ENCODE data around the gene REV1. TPM values are rescaled to one million over a fixed set of nuclear protein-coding genes. Genes with fewer than 3 reads are reported as not detected.
A peak's percentile ranks its signal among the peaks of the same experiment; 100 is the strongest.

REV1 gene
- total and polyA plus RNA-seq, 2 experiments from 2014 or later = 14.4 to 19.5 TPM

- in situ Hi-C loops (cut with MboI) = no loop called here
- Histone ChIP-seq H3K9me3 (ENCODE audit: low read depth) (no peaks in the 10 kb centered on the region), H3F3A (ENCODE audit: insufficient read depth) (peaks cover 52% of the 10 kb centered on the region), H3K36me3 (ENCODE audit: low read depth) (peaks cover 65% of the 10 kb centered on the region), H3K9me2 (ENCODE audit: insufficient read depth) (no peaks in the 10 kb centered on the region), H4K20me1 (ENCODE audit: insufficient read depth) (no peaks in the 10 kb centered on the region), H2AFZ (no peak overlapping the region), H3K27me3 (replicated peaks; ENCODE audit: insufficient read depth) (no peaks in the 10 kb centered on the region), H3K27ac (no peak overlapping the region), H3K79me2 (ENCODE audit: insufficient read depth) (no peaks in the 10 kb centered on the region), H3K4me3 (no peak overlapping the region), H3K9ac (no peak overlapping the region), H3K4me2 (ENCODE audit: unreplicated experiment) (no peak overlapping the region), H3K4me1 (ENCODE audit: insufficient read depth) (peaks cover 14% of the 10 kb centered on the region)
- DNase-seq = no peak
- WGBS, 2 experiments (ENCODE audit: low coverage in 1 of 2, low lambda C conversion rate in 2 of 2, missing lambda C conversion rate in 2 of 2) = 75 to 77% methylated on average over 5 of the region's 5 CpGs
- TF ChIP-seq EZH2 (IDR thresholded peaks at IDR 0.05; ENCODE audit: insufficient read depth, poor library complexity, severe bottlenecking) = no peak
- no peak for TF ChIP-seq EZH2phosphoT487 (IDR thresholded peaks at IDR 0.05; ENCODE audit: insufficient read depth, low read depth)
Measured at GRCh38 chr2:99404797-99405669, 84.8 kb downstream of the REV1 start.

GRCh38 chr2:99404039-99404796 lies 85.6 kb downstream of the REV1 start:
- Histone ChIP-seq H3K9ac (no peak overlapping the region), H3K27me3 (replicated peaks; ENCODE audit: insufficient read depth) (no peaks in the 10 kb centered on the region), H3K9me3 (ENCODE audit: low read depth) (no peaks in the 10 kb centered on the region), H3K4me1 (ENCODE audit: insufficient read depth) (peaks cover 14% of the 10 kb centered on the region), H3F3A (ENCODE audit: insufficient read depth) (peaks cover 60% of the 10 kb centered on the region), H3K79me2 (ENCODE audit: insufficient read depth) (no peaks in the 10 kb centered on the region), H2AFZ (no peak overlapping the region), H3K9me2 (ENCODE audit: insufficient read depth) (no peaks in the 10 kb centered on the region), H3K36me3 (ENCODE audit: low read depth) (peaks cover 72% of the 10 kb centered on the region), H3K4me2 (ENCODE audit: unreplicated experiment) (no peak overlapping the region), H3K27ac (no peak overlapping the region), H4K20me1 (ENCODE audit: insufficient read depth) (no peaks in the 10 kb centered on the region), H3K4me3 (no peak overlapping the region)
- TF ChIP-seq EZH2phosphoT487 (IDR thresholded peaks at IDR 0.05; ENCODE audit: insufficient read depth, low read depth) = no peak
- TF ChIP-seq EZH2 (IDR thresholded peaks at IDR 0.05; ENCODE audit: insufficient read depth, poor library complexity, severe bottlenecking) = no peak
- WGBS, 2 experiments (ENCODE audit: low coverage in 1 of 2, low lambda C conversion rate in 2 of 2, missing lambda C conversion rate in 2 of 2) = 74 to 80% methylated on average over 6 to 8 of the region's 8 CpGs
- DNase-seq = no peak
- in situ Hi-C loops (cut with MboI) = no loop called here

- in situ Hi-C loops (cut with MboI) = no loop called here
- H2AFZ ChIP-seq = no peak overlapping the region
- H3K36me3 ChIP-seq (ENCODE audit: low read depth) = peaks cover 78% of the 10 kb centered on the region
- TF ChIP-seq EZH2phosphoT487 (IDR thresholded peaks at IDR 0.05; ENCODE audit: insufficient read depth, low read depth) (no peak), EZH2 (IDR thresholded peaks at IDR 0.05; ENCODE audit: insufficient read depth, poor library complexity, severe bottlenecking) (no peak)
- H3K4me1 ChIP-seq (ENCODE audit: insufficient read depth) = peaks cover 14% of the 10 kb centered on the region
- no peaks in the 10 kb centered on the region for H3K9me2 ChIP-seq (ENCODE audit: insufficient read depth)
- H3K79me2 ChIP-seq (ENCODE audit: insufficient read depth) = no peaks in the 10 kb centered on the region
- H3K9ac ChIP-seq = no peak overlapping the region
- peak; percentile 36 for DNase-seq
- H3K27me3 ChIP-seq (replicated peaks; ENCODE audit: insufficient read depth) = no peaks in the 10 kb centered on the region
- H3K4me2 ChIP-seq (ENCODE audit: unreplicated experiment) = peak overlapping the region; percentile 17
- peaks cover 58% of the 10 kb centered on the region for H3F3A ChIP-seq (ENCODE audit: insufficient read depth)
- no peak overlapping the region for H3K4me3 ChIP-seq
- no peaks in the 10 kb centered on the region for H3K9me3 ChIP-seq (ENCODE audit: low read depth)
- H3K27ac ChIP-seq = peak overlapping the region; percentile 51
- WGBS, 2 experiments (ENCODE audit: low coverage in 1 of 2, low lambda C conversion rate in 2 of 2, missing lambda C conversion rate in 2 of 2) = 62 to 65% methylated on average over 4 of the region's 4 CpGs
- no peaks in the 10 kb centered on the region for H4K20me1 ChIP-seq (ENCODE audit: insufficient read depth)
Measured at GRCh38 chr2:99403524-99403923, 86.3 kb downstream of the REV1 start.

GRCh38 chr2:99403084-99403483 lies 86.7 kb downstream of the REV1 start:
- H3K27me3 ChIP-seq (replicated peaks; ENCODE audit: insufficient read depth) = no peaks in the 10 kb centered on the region
- in situ Hi-C loops (cut with MboI) = no loop called here
- H3K4me3 ChIP-seq = no peak overlapping the region
- H3K79me2 ChIP-seq (ENCODE audit: insufficient read depth) = no peaks in the 10 kb centered on the region
- TF ChIP-seq EZH2 (IDR thresholded peaks at IDR 0.05; ENCODE audit: insufficient read depth, poor library complexity, severe bottlenecking) (no peak), EZH2phosphoT487 (IDR thresholded peaks at IDR 0.05; ENCODE audit: insufficient read depth, low read depth) (no peak)
- H3K36me3 ChIP-seq (ENCODE audit: low read depth) = peaks cover 81% of the 10 kb centered on the region
- H3K9ac ChIP-seq = no peak overlapping the region
- H3F3A ChIP-seq (ENCODE audit: insufficient read depth) = peaks cover 58% of the 10 kb centered on the region
- H3K9me2 ChIP-seq (ENCODE audit: insufficient read depth) = no peaks in the 10 kb centered on the region
- H3K4me1 ChIP-seq (ENCODE audit: insufficient read depth) = peaks cover 14% of the 10 kb centered on the region
- H3K4me2 ChIP-seq (ENCODE audit: unreplicated experiment) = peak overlapping the region; percentile 17
- H3K9me3 ChIP-seq (ENCODE audit: low read depth) = no peaks in the 10 kb centered on the region
- no peak overlapping the region for H2AFZ ChIP-seq
- peak overlapping the region; percentile 51 for H3K27ac ChIP-seq
- H4K20me1 ChIP-seq (ENCODE audit: insufficient read depth) = no peaks in the 10 kb centered on the region
- peak; percentile 65 for DNase-seq

All from GM23248 (cell line).